ENCODE results near the gene LTBP3. TPM values are rescaled to one million over a fixed set of nuclear protein-coding genes. Genes with fewer than 3 reads are reported as not detected.
A peak's percentile ranks its signal among the peaks of the same experiment; 100 is the strongest.

The LTBP3 gene
- total RNA-seq, 2 experiments from 2014 or later: 64.7 to 70.8 TPM

- peak; percentile 10 for ATAC-seq
Measured at GRCh38 chr11:65498042-65498726, 60.0 kb downstream of the LTBP3 start.

GRCh38 chr11:65497141-65498041, 60.8 kb downstream of the LTBP3 start:
- Mint-ChIP-seq H3K9me3 (ENCODE audit: insufficient read depth) (no peaks in the 10 kb centered on the region), H3K36me3 (ENCODE audit: low read depth) (no peaks in the 10 kb centered on the region), H3K27me3 (ENCODE audit: low read depth) (no peaks in the 10 kb centered on the region), H3K4me3 (no peak overlapping the region), H3K4me1 (ENCODE audit: low read depth) (peaks cover 35% of the 10 kb centered on the region), H3K27ac (no peak overlapping the region)
- peak; percentile 98 for DNase-seq
- ChIA-PET POLR2A (interaction anchor here (0.6 to 22.4 kb wide), 32 partner anchors 5 to 620 kb away, joined by 3 to 4167 read pairs (median 4); partner anchors contain the start of genes CAPN1, FAM89B, FRMD8 and KAT5), CTCF (interaction anchor here (0.6 to 19.7 kb wide), 14 partner anchors 8 to 380 kb away, joined by 3 to 538 read pairs (median 5); partner anchors contain the start of genes NEAT1 and ZNHIT2)
- peak; percentile 76 for ATAC-seq

More at GRCh38 chr11:65498042-65498726, 60.0 kb downstream of the LTBP3 start:
- no peak overlapping the region for H3K4me3 Mint-ChIP-seq
- POLR2A ChIA-PET: interaction anchor here (0.5 to 22.4 kb wide), 41 partner anchors 5 to 1140 kb away, joined by 3 to 4167 read pairs (median 6); partner anchors contain the start of genes DPF2, FAM89B, FRMD8 and KAT5
- CTCF ChIA-PET: interaction anchor here (0.6 to 19.7 kb wide), 9 partner anchors 9 to 122 kb away, joined by 3 to 538 read pairs (median 9); partner anchors contain the start of gene NEAT1
- H3K27ac Mint-ChIP-seq: no peak overlapping the region
- no peaks in the 10 kb centered on the region for H3K9me3 Mint-ChIP-seq (ENCODE audit: insufficient read depth)
- H3K36me3 Mint-ChIP-seq (ENCODE audit: low read depth): no peaks in the 10 kb centered on the region
- H3K27me3 Mint-ChIP-seq (ENCODE audit: low read depth): no peaks in the 10 kb centered on the region
- DNase-seq: peak; percentile 81
- peaks cover 28% of the 10 kb centered on the region for H3K4me1 Mint-ChIP-seq (ENCODE audit: low read depth)

- peak; percentile 1 for ATAC-seq
- Mint-ChIP-seq H3K27me3 (ENCODE audit: low read depth) (no peaks in the 10 kb centered on the region), H3K4me1 (ENCODE audit: low read depth) (peaks cover 39% of the 10 kb centered on the region), H3K4me3 (no peak overlapping the region), H3K9me3 (ENCODE audit: insufficient read depth) (no peaks in the 10 kb centered on the region), H3K27ac (no peak overlapping the region), H3K36me3 (ENCODE audit: low read depth) (no peaks in the 10 kb centered on the region)
- CTCF ChIA-PET: interaction anchor here (0.9 to 19.7 kb wide), 12 partner anchors 9 to 379 kb away, joined by 3 to 538 read pairs (median 5); partner anchors contain the start of genes NEAT1 and ZNHIT2
- DNase-seq: no peak
- POLR2A ChIA-PET: interaction anchor here (0.6 to 22.4 kb wide), 22 partner anchors 4 to 619 kb away, joined by 3 to 4167 read pairs (median 4); partner anchors contain the start of genes CAPN1, FAM89B, FRMD8 and MALAT1
Measured at GRCh38 chr11:65496304-65497140, 61.6 kb downstream of the LTBP3 start.

DNA sequence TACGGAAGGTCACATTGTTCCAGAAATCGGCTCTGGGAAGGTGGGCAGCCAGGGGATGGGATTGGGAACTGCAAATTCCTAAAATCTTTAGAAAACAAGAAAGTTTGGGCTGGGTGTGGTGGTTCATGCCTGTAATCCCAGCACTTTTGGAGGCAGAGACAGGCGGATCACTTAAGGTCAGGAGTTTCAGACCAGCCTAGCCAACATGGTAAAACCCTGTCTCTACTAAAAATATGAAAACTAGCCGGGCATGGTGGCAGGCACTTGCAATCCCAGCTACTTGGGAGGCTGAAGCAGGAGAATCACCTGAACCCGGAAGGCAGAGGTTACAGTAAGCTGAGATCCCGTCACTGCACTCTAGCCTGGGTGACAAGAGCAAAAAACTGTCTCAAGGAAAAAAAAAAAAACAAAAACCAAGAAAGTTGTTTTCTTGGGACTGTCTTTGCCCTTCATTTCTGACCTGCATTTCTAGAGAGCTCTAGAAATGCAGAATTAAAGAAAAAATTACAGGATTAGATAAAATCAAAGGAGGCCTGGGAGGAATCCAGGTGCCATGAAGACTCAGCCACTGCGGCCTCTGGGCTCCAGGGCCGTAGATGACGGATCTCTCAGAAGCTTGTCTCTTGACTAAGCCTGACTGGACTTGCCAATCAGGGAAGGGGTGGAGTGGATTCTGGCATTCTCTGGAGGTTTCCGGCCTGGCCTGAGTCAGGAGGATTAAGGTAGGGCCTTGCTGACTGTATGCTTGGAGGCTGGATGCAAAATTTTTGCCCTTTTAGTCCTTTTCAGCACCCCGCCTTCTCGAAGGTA, 64.6 kb downstream of the LTBP3 start:
- CTCF ChIA-PET: interaction anchor here (1.0 to 19.7 kb wide), 7 partner anchors 11 to 77 kb away, joined by 3 to 538 read pairs (median 8); partner anchors contain the start of gene NEAT1
- DNase-seq (no peak), ATAC-seq (no peak)
- Mint-ChIP-seq H3K4me1 (ENCODE audit: low read depth) (peaks cover 48% of the 10 kb centered on the region), H3K27ac (no peak overlapping the region), H3K36me3 (ENCODE audit: low read depth) (no peaks in the 10 kb centered on the region), H3K9me3 (ENCODE audit: insufficient read depth) (no peaks in the 10 kb centered on the region), H3K4me3 (no peak overlapping the region), H3K27me3 (ENCODE audit: low read depth) (no peaks in the 10 kb centered on the region)
- POLR2A ChIA-PET: interaction anchor here (1.0 to 22.4 kb wide), 4 partner anchors 10 to 72 kb away, joined by 3 to 4167 read pairs (median 620); partner anchors contain the start of genes MALAT1 and NEAT1

- H3K27ac Mint-ChIP-seq: no peak overlapping the region
- no peak overlapping the region for H3K4me3 Mint-ChIP-seq
- peaks cover 54% of the 10 kb centered on the region for H3K4me1 Mint-ChIP-seq (ENCODE audit: low read depth)
- DNase-seq (no peak), ATAC-seq (no peak)
- POLR2A ChIA-PET: interaction anchor here (1.0 to 22.4 kb wide), 4 partner anchors 11 to 72 kb away, joined by 3 to 4167 read pairs (median 620); partner anchors contain the start of genes MALAT1 and NEAT1
- H3K9me3 Mint-ChIP-seq (ENCODE audit: insufficient read depth): no peaks in the 10 kb centered on the region
- CTCF ChIA-PET: interaction anchor here (1.0 to 2.9 kb wide), 7 partner anchors 12 to 164 kb away, joined by 3 to 25 read pairs (median 8); no protein-coding TSS in a partner anchor
- H3K36me3 Mint-ChIP-seq (ENCODE audit: low read depth): no peaks in the 10 kb centered on the region
- H3K27me3 Mint-ChIP-seq (ENCODE audit: low read depth): no peaks in the 10 kb centered on the region
Measured at GRCh38 chr11:65492637-65493366, 65.4 kb downstream of the LTBP3 start.

GRCh38 chr11:65492387-65492636, 65.8 kb downstream of the LTBP3 start:
- Mint-ChIP-seq H3K27me3 (ENCODE audit: low read depth) (no peaks in the 10 kb centered on the region), H3K4me3 (no peak overlapping the region), H3K9me3 (ENCODE audit: insufficient read depth) (no peaks in the 10 kb centered on the region), H3K36me3 (ENCODE audit: low read depth) (no peaks in the 10 kb centered on the region), H3K4me1 (ENCODE audit: low read depth) (peaks cover 59% of the 10 kb centered on the region), H3K27ac (no peak overlapping the region)
- ChIA-PET POLR2A (interaction anchor here (1.6 to 22.4 kb wide), 3 partner anchors 11 to 71 kb away, joined by 7 to 4167 read pairs (median 447); partner anchors contain the start of genes MALAT1 and NEAT1), CTCF (interaction anchor here (1.2 to 2.9 kb wide), 6 partner anchors 14 to 163 kb away, joined by 3 to 25 read pairs (median 8); no protein-coding TSS in a partner anchor)
- DNase-seq (no peak), ATAC-seq (no peak)

GRCh38 chr11:65491614-65492386, 66.4 kb downstream of the LTBP3 start:
- Mint-ChIP-seq H3K4me1 (ENCODE audit: low read depth) (peaks cover 57% of the 10 kb centered on the region), H3K9me3 (ENCODE audit: insufficient read depth) (no peaks in the 10 kb centered on the region), H3K4me3 (no peak overlapping the region), H3K36me3 (ENCODE audit: low read depth) (no peaks in the 10 kb centered on the region), H3K27ac (no peak overlapping the region), H3K27me3 (ENCODE audit: low read depth) (no peaks in the 10 kb centered on the region)
- ATAC-seq: no peak
- CTCF ChIA-PET: interaction anchor here (0.8 to 2.9 kb wide), 6 partner anchors 14 to 163 kb away, joined by 3 to 25 read pairs (median 6); no protein-coding TSS in a partner anchor
- no peak for DNase-seq
- POLR2A ChIA-PET: interaction anchor here (1.6 to 22.4 kb wide), 3 partner anchors 12 to 71 kb away, joined by 7 to 4167 read pairs (median 447); partner anchors contain the start of genes MALAT1 and NEAT1

DNA sequence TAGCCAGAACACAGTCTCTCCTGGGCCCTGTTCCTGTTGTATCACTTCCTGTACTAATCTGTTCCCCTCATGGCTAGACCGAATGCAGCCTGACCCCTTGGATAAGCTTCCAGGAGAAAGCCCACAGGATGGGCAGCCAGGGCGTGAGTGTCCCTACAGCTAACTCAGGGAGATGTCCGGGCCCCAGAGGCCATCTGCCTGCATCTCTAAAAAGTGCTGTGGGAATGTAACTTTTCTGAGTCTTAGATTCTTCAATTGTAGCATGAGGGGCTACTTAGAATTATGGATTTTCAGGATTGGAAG, 67.0 kb downstream of the LTBP3 start:
- H3K27me3 Mint-ChIP-seq (ENCODE audit: low read depth): no peaks in the 10 kb centered on the region
- DNase-seq (no peak), ATAC-seq (no peak)
- ChIA-PET POLR2A (interaction anchor here (1.6 to 22.4 kb wide), 3 partner anchors 12 to 70 kb away, joined by 7 to 4167 read pairs (median 447); partner anchors contain the start of genes MALAT1 and NEAT1), CTCF (interaction anchor here (0.8 to 2.9 kb wide), 3 partner anchors 13 to 75 kb away, joined by 5 to 25 read pairs (median 8); no protein-coding TSS in a partner anchor)
- no peak overlapping the region for H3K27ac Mint-ChIP-seq
- H3K9me3 Mint-ChIP-seq (ENCODE audit: insufficient read depth): no peaks in the 10 kb centered on the region
- H3K36me3 Mint-ChIP-seq (ENCODE audit: low read depth): no peaks in the 10 kb centered on the region
- H3K4me3 Mint-ChIP-seq: no peak overlapping the region
- peaks cover 50% of the 10 kb centered on the region for H3K4me1 Mint-ChIP-seq (ENCODE audit: low read depth)

- peaks cover 45% of the 10 kb centered on the region for H3K4me1 Mint-ChIP-seq (ENCODE audit: low read depth)
- no peaks in the 10 kb centered on the region for H3K36me3 Mint-ChIP-seq (ENCODE audit: low read depth)
- ATAC-seq: no peak
- no peak overlapping the region for H3K4me3 Mint-ChIP-seq
- no peaks in the 10 kb centered on the region for H3K9me3 Mint-ChIP-seq (ENCODE audit: insufficient read depth)
- POLR2A ChIA-PET: interaction anchor here (0.7 to 18.7 kb wide), 7 partner anchors 9 to 66 kb away, joined by 3 to 447 read pairs (median 3); partner anchors contain the start of gene MALAT1
- DNase-seq: no peak
- no peak overlapping the region for H3K27ac Mint-ChIP-seq
- peaks cover 3% of the 10 kb centered on the region for H3K27me3 Mint-ChIP-seq (ENCODE audit: low read depth)
- CTCF ChIA-PET: interaction anchor here (1.1 to 3.5 kb wide), 4 partner anchors 11 to 174 kb away, joined by 4 to 14 read pairs (median 7); no protein-coding TSS in a partner anchor
Measured at GRCh38 chr11:65489706-65490320, 68.3 kb downstream of the LTBP3 start.
